ENCODE results near the gene LAMC3.
"Not testable (repeated sequence)": the region's sequence is repeated elsewhere in the genome, so short reads cannot be mapped to it uniquely, and the experiment has no call there.

Gene LAMC3

GRCh38 chr9:130995086-130996011 is 13.6 kb upstream of the LAMC3 start:
- TF ChIP-seq TAF1 (IDR thresholded peaks at IDR 0.05; ENCODE audit: borderline replicate concordance, low read depth, low read length), result no peak
- TF ChIP-seq POLR2AphosphoS5 (IDR thresholded peaks at IDR 0.05; ENCODE audit: low read depth, low read length), result no peak
- no peak for TF ChIP-seq POLR2A (IDR thresholded peaks at IDR 0.05; ENCODE audit: low read depth, low read length)
- FAIRE-seq, result no peak
- DNase-seq (ENCODE audit: insufficient read length), result no peak

DNA sequence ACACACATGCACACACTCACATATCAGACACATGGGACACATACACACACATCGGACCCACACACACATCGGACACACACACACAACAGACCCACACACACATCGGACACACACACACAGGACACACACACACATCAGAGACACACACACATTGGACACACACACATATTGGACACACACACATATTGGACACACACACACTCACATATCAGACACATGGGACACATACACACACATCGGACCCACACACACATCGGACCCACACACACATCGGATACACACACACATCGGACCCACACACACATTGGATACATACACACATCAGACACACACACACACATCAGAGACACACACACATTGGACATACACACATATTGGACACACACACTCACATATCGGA is 12.8 kb upstream of the LAMC3 start:
- DNase-seq (ENCODE audit: insufficient read length) (no peak), FAIRE-seq (no peak)
- TF ChIP-seq POLR2A (IDR thresholded peaks at IDR 0.05; ENCODE audit: low read depth, low read length) (no peak), TAF1 (IDR thresholded peaks at IDR 0.05; ENCODE audit: borderline replicate concordance, low read depth, low read length) (no peak), POLR2AphosphoS5 (IDR thresholded peaks at IDR 0.05; ENCODE audit: low read depth, low read length) (no peak)

DNA sequence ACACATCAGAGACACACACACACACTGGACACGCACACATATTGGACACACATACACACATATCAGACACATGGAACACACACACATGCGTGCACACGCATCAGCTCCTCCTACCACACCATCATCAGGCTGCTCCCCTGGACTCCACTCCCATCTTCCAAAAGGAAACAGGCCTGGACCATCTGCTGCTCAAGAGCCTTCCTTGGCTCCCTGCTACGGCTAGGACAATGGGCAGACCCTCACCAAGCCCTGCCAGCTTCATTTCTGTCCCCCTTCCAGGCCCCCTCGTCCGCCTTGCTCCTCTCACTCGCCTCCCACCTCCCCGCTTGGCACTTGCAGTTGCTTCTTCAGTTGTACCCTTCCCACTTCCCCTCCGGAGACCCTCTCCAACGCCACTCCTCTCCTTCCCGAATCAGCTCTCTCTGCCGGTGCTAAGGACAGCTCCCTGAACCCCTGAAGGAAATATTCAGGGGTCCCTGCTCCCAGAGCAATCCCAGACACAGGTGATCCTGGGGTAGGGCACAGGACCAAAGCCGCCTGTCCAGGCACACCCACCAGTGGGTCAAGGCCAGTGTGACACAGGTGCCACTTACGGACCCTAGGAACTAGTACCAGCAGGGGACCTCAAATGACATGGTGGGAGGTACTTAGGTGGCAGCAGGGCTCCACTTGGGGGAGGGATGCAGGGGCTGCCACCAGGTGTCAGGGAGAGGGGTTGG is 12.1 kb upstream of the LAMC3 start:
- FAIRE-seq, result no peak
- TF ChIP-seq POLR2A (IDR thresholded peaks at IDR 0.05; ENCODE audit: low read depth, low read length), result no peak

GRCh38 chr9:130997395-130997684 is 11.6 kb upstream of the LAMC3 start:
- no peak for TF ChIP-seq TAF1 (IDR thresholded peaks at IDR 0.05; ENCODE audit: borderline replicate concordance, low read depth, low read length)
- TF ChIP-seq POLR2AphosphoS5 (IDR thresholded peaks at IDR 0.05; ENCODE audit: low read depth, low read length), result no peak
- TF ChIP-seq POLR2A (IDR thresholded peaks at IDR 0.05; ENCODE audit: low read depth, low read length), result no peak
- no peak for FAIRE-seq
- DNase-seq (ENCODE audit: insufficient read length), result no peak

More for the DNA sequence above, 12.1 kb upstream of the LAMC3 start:
- no peak for DNase-seq (ENCODE audit: insufficient read length)

GRCh38 chr9:130997925-130998596 is 10.9 kb upstream of the LAMC3 start:
- FAIRE-seq (no peak), DNase-seq (ENCODE audit: insufficient read length) (peak; percentile 82)
- TF ChIP-seq POLR2AphosphoS5 (IDR thresholded peaks at IDR 0.05; ENCODE audit: low read depth, low read length), result no peak
- TF ChIP-seq POLR2A (IDR thresholded peaks at IDR 0.05; ENCODE audit: low read depth, low read length), result no peak
- TF ChIP-seq TAF1 (IDR thresholded peaks at IDR 0.05; ENCODE audit: borderline replicate concordance, low read depth, low read length), result no peak

GRCh38 chr9:130998597-130999244 is 10.3 kb upstream of the LAMC3 start:
- no peak for TF ChIP-seq POLR2AphosphoS5 (IDR thresholded peaks at IDR 0.05; ENCODE audit: low read depth, low read length)
- TF ChIP-seq POLR2A (IDR thresholded peaks at IDR 0.05; ENCODE audit: low read depth, low read length), result no peak
- no peak for TF ChIP-seq TAF1 (IDR thresholded peaks at IDR 0.05; ENCODE audit: borderline replicate concordance, low read depth, low read length)
- no peak for FAIRE-seq
- no peak for DNase-seq (ENCODE audit: insufficient read length)

GRCh38 chr9:130999245-130999623 is 9.7 kb upstream of the LAMC3 start:
- no peak for DNase-seq (ENCODE audit: insufficient read length)
- TF ChIP-seq POLR2AphosphoS5 (IDR thresholded peaks at IDR 0.05; ENCODE audit: low read depth, low read length) (no peak), POLR2A (IDR thresholded peaks at IDR 0.05; ENCODE audit: low read depth, low read length) (no peak), TAF1 (IDR thresholded peaks at IDR 0.05; ENCODE audit: borderline replicate concordance, low read depth, low read length) (no peak)
- FAIRE-seq, result no peak

DNA sequence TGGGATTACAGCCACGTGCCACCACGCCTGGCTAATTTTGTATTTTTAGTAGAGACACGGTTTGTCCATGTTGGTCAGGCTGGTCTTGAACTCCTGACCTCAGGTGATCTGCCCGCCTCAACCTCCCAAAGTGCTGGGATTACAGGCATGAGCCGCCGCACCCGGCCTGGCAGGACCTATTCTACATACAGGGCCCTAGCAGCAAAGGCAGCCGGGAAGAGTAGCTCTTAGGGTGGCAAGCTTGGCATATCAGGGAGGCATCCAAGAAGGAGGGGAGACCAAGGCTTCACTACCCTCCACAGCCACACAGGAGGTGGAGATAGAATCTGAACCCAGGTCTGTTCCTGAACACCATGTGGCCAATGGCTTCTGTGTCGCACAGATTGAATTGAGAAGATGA is 8.4 kb upstream of the LAMC3 start:
- DNase-seq (ENCODE audit: insufficient read length); FAIRE-seq: not testable (repeated sequence)

DNA sequence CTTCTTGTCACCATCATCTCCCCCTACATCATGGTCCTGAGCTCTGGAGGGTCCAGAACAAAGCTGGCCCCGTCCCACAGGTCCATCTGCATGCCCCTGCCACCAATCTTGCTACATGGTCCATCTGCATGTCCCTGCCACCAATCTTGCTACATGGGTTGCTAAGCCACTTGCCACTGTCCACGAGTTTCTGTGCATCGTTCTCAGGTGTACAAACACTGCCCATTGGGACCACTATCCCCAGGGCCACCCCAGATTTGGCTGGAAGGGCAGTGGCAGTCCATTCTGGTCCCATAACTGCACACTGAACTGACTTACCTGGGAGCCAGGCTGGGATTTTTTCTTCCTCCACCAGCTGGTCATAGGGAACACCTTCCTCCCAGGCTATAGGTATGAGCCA is 8.0 kb upstream of the LAMC3 start:
- FAIRE-seq (no peak), DNase-seq (ENCODE audit: insufficient read length) (no peak)
- TF ChIP-seq POLR2A (IDR thresholded peaks at IDR 0.05; ENCODE audit: low read depth, low read length) (no peak), POLR2AphosphoS5 (IDR thresholded peaks at IDR 0.05; ENCODE audit: low read depth, low read length) (no peak), TAF1 (IDR thresholded peaks at IDR 0.05; ENCODE audit: borderline replicate concordance, low read depth, low read length) (no peak)

GRCh38 chr9:131001990-131002389 is 7.0 kb upstream of the LAMC3 start:
- FAIRE-seq (no peak), DNase-seq (ENCODE audit: insufficient read length) (no peak)
- TF ChIP-seq TAF1 (IDR thresholded peaks at IDR 0.05; ENCODE audit: borderline replicate concordance, low read depth, low read length), result no peak
- no peak for TF ChIP-seq POLR2A (IDR thresholded peaks at IDR 0.05; ENCODE audit: low read depth, low read length)
- no peak for TF ChIP-seq POLR2AphosphoS5 (IDR thresholded peaks at IDR 0.05; ENCODE audit: low read depth, low read length)

GRCh38 chr9:131006601-131007000 is 2.4 kb upstream of the LAMC3 start:
- DNase-seq (ENCODE audit: insufficient read length) (no peak), FAIRE-seq (no peak)
- no peak for TF ChIP-seq TAF1 (IDR thresholded peaks at IDR 0.05; ENCODE audit: borderline replicate concordance, low read depth, low read length)
- TF ChIP-seq POLR2AphosphoS5 (IDR thresholded peaks at IDR 0.05; ENCODE audit: low read depth, low read length), result no peak
- no peak for TF ChIP-seq POLR2A (IDR thresholded peaks at IDR 0.05; ENCODE audit: low read depth, low read length)

All from GM12892 (cell line).